MCF 10A (cell line): ENCODE data around the gene IRF6. TPM values are rescaled to one million over a fixed set of nuclear protein-coding genes. Genes with fewer than 3 reads are reported as not detected.

Source experiments
- BruUV-seq: library from RNA; stranded (reverse); fragments of 400-500 nt; replicated peaks from 2 replicates; lab custom pipeline; 2021; lab: Mats Ljungman, UMichigan
- CTCF ChIA-PET: fragments of 300-600 bp; sonication (Branson Sonifier 250); formaldehyde crosslinking; extraction: SDS; loops from one replicate; lab custom pipeline; 2021; ENCODE audit warnings: antibody characterized with exemption, inconsistent platforms; lab: Yijun Ruan, JAX
- POLR2A ChIA-PET: fragments of 300-600, 350-650 bp; sonication (Branson Sonifier 250); formaldehyde crosslinking; extraction: SDS; loops from one replicate; lab custom pipeline; 2020; ENCODE audit warnings: antibody characterized with exemption, inconsistent platforms; lab: Yijun Ruan, JAX
- DNase-seq: peaks from one replicate; pipeline ENCODE4 v3.0.0-alpha.2; 2018; ENCODE audit not compliant: unreplicated experiment
- H3K27ac Mint-ChIP-seq: one replicate; pipeline ENCODE4 v1.8.0; 2022; ENCODE audit warnings: mild to moderate bottlenecking, low read depth, mixed read lengths; ENCODE audit not compliant: unreplicated experiment
- H3K27me3 Mint-ChIP-seq: one replicate; pipeline ENCODE4 v1.8.0; 2022; ENCODE audit warnings: mixed read lengths; ENCODE audit not compliant: insufficient read depth, unreplicated experiment
- H3K36me3 Mint-ChIP-seq: one replicate; pipeline ENCODE4 v1.8.0; 2022; ENCODE audit warnings: mild to moderate bottlenecking, moderate library complexity, mixed read lengths; ENCODE audit not compliant: insufficient read depth, unreplicated experiment
- H3K4me1 Mint-ChIP-seq: one replicate; pipeline ENCODE4 v1.8.0; 2022; ENCODE audit warnings: mixed read lengths; ENCODE audit not compliant: insufficient read depth, unreplicated experiment
- H3K4me3 Mint-ChIP-seq: one replicate; pipeline ENCODE4 v1.8.0; 2022; ENCODE audit warnings: mild to moderate bottlenecking, moderate library complexity, mixed read lengths; ENCODE audit not compliant: unreplicated experiment
- H3K9me3 Mint-ChIP-seq: one replicate; pipeline ENCODE4 v1.8.0; 2022; ENCODE audit warnings: mixed read lengths; ENCODE audit not compliant: unreplicated experiment
- intact Hi-C: fragments of 100-400 bp; cut with micrococcal nuclease; formaldehyde crosslinking; loops from 2 replicates; pipeline ENCODE4 v1.14.1; 2022
- total RNA-seq: library from RNA; stranded (reverse); gene quantifications from 2 replicates; pipeline ENCODE4 v1.2.3, GENCODE V29; 2022
- TF ChIP-seq, protein P1 (sequence below): fragments of 200-600 bp; IDR thresholded peaks from one replicate; pipeline ENCODE4 v1.8.0; 2022; ENCODE audit warnings: antibody characterized with exemption, mild to moderate bottlenecking; ENCODE audit not compliant: unreplicated experiment

The IRF6 gene
- total RNA-seq, 1 experiment from 2014 or later: 106 TPM

GRCh38 chr1:209805341-209805781 is 581 bp downstream of the IRF6 start:
- H3K27me3 Mint-ChIP-seq: no peaks in the 10 kb centered on the region
- CTCF ChIA-PET: interaction anchor here (0.6 to 28.3 kb wide), 16 partner anchors 10 to 1264 kb away, joined by 3 to 1144 read pairs (median 6); partner anchors contain the start of genes LAMB3 and UTP25
- peak overlapping the region; percentile 90 for H3K4me3 Mint-ChIP-seq
- H3K9me3 Mint-ChIP-seq: no peaks in the 10 kb centered on the region
- TF ChIP-seq, protein P1, sequence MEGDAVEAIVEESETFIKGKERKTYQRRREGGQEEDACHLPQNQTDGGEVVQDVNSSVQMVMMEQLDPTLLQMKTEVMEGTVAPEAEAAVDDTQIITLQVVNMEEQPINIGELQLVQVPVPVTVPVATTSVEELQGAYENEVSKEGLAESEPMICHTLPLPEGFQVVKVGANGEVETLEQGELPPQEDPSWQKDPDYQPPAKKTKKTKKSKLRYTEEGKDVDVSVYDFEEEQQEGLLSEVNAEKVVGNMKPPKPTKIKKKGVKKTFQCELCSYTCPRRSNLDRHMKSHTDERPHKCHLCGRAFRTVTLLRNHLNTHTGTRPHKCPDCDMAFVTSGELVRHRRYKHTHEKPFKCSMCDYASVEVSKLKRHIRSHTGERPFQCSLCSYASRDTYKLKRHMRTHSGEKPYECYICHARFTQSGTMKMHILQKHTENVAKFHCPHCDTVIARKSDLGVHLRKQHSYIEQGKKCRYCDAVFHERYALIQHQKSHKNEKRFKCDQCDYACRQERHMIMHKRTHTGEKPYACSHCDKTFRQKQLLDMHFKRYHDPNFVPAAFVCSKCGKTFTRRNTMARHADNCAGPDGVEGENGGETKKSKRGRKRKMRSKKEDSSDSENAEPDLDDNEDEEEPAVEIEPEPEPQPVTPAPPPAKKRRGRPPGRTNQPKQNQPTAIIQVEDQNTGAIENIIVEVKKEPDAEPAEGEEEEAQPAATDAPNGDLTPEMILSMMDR: no peak
- TSS peak; percentile 58 for BruUV-seq
- H3K27ac Mint-ChIP-seq: peak overlapping the region; percentile 92
- DNase-seq: no peak
- POLR2A ChIA-PET: interaction anchor here (0.5 to 16.5 kb wide), 35 partner anchors 9 to 1834 kb away, joined by 3 to 1382 read pairs (median 6); partner anchors contain the start of genes C1orf74, LAMB3 and UTP25
- peaks cover 19% of the 10 kb centered on the region for H3K36me3 Mint-ChIP-seq
- intact Hi-C loops: no loop called here
- H3K4me1 Mint-ChIP-seq: peaks cover 73% of the 10 kb centered on the region

DNA sequence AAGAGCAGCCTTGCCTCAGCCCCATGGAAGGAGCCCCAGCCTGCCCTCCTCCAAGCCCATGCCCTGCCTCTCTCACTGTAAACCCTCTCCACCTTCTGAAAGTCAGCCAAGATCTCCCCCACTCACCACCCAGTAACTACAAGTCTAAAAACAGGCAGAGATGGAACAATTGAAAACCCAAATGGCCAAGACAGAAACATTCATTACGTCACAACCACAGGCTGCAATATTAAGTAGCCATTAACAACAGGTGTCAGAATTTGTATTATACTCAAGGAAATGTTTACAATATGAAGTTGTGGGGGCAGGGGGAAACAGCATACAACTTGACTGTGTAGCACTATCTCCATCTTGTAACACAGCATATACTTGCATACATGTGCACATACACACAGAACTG is 2.4 kb downstream of the IRF6 start:
- no TSS peak for BruUV-seq
- CTCF ChIA-PET: interaction anchor here (2.0 to 14.2 kb wide), 2 partner anchors 12 to 22 kb away, joined by 13 to 263 read pairs; partner anchors contain the start of gene UTP25

GRCh38 chr1:209802780-209803152 is 3.2 kb downstream of the IRF6 start:
- intact Hi-C loops: no loop called here
- DNase-seq: peak; percentile 54
- peaks cover 45% of the 10 kb centered on the region for H3K36me3 Mint-ChIP-seq

More for the DNA sequence above, 2.4 kb downstream of the IRF6 start:
- H3K36me3 Mint-ChIP-seq: peaks cover 37% of the 10 kb centered on the region
- intact Hi-C loops: no loop called here
- TF ChIP-seq, protein P1: no peak
- peaks cover 61% of the 10 kb centered on the region for H3K4me1 Mint-ChIP-seq
- H3K4me3 Mint-ChIP-seq: peak overlapping the region; percentile 90
- POLR2A ChIA-PET: interaction anchor here (1.4 to 7.1 kb wide), 7 partner anchors 11 to 41 kb away, joined by 3 to 94 read pairs (median 8); partner anchors contain the start of genes C1orf74 and UTP25
- H3K27me3 Mint-ChIP-seq: no peaks in the 10 kb centered on the region
- peak overlapping the region; percentile 2 for H3K27ac Mint-ChIP-seq
- no peaks in the 10 kb centered on the region for H3K9me3 Mint-ChIP-seq
- peak; percentile 45 for DNase-seq

More at GRCh38 chr1:209802780-209803152, 3.2 kb downstream of the IRF6 start:
- CTCF ChIA-PET: interaction anchor here (1.0 to 14.2 kb wide), 7 partner anchors 10 to 37 kb away, joined by 3 to 263 read pairs (median 7); partner anchors contain the start of genes C1orf74 and UTP25
- peak overlapping the region; percentile 90 for H3K4me3 Mint-ChIP-seq
- TF ChIP-seq, protein P1: no peak
- POLR2A ChIA-PET: interaction anchor here (0.7 to 7.1 kb wide), 12 partner anchors 10 to 81 kb away, joined by 3 to 94 read pairs (median 7); partner anchors contain the start of genes C1orf74 and UTP25
- no peaks in the 10 kb centered on the region for H3K9me3 Mint-ChIP-seq
- H3K27ac Mint-ChIP-seq: no peak overlapping the region
- H3K27me3 Mint-ChIP-seq: no peaks in the 10 kb centered on the region
- BruUV-seq: no TSS peak
- H3K4me1 Mint-ChIP-seq: peaks cover 60% of the 10 kb centered on the region
